GM21737 (cell line): Measurements from ENCODE around the gene MLANA.

Experiments used
- ATAC-seq: cut with Tn5 transposase; IDR thresholded peaks from one replicate; pipeline ENCODE4 v1.9.1; 2021; ENCODE audit warnings: mild to moderate bottlenecking, moderate library complexity; ENCODE audit not compliant: unreplicated experiment

The MLANA gene

DNA sequence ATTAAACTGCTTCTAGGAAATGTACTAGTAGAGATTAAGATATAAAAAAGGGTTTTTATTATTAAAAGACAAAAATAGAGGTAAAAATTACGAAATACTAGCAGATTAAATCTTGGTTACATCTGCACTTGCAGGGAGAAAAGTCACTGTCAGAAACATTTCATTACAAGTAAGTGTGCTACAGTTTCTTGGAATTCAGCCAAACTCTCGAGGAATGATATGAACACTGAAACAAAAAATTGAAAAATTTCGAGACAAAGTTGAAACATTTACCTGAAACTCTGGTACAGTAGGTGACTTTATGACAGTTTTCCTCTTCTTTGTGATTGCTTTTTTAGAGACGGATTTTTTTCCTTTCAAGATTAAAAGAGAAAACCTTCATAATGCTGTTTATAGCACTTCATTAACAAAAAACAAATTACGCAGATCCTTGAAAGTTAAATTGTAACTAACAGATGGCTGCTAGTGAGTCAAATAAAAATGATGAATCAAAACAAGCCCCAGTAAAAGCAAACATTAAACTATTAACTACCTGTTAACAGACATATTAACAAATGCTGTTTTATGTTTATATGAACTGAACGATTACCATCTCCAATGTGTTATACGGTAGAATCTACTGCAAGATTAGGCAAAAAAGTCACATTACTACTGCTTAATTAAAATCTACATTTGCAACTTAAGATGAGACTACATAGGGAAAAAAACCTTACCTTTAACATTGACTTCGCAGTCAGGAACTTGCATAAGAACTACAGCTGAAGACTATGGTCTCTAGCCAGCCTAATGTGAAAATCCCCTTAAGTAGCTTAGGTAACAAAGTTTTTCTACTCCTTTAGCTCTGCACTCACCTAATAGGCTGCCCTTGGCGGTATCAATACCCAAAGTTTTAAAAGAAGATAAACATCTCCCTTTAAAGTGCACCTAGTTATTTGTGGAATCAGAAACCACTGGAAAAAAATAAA is 63.3 kb downstream of the MLANA start:
- ATAC-seq, result no peak

DNA sequence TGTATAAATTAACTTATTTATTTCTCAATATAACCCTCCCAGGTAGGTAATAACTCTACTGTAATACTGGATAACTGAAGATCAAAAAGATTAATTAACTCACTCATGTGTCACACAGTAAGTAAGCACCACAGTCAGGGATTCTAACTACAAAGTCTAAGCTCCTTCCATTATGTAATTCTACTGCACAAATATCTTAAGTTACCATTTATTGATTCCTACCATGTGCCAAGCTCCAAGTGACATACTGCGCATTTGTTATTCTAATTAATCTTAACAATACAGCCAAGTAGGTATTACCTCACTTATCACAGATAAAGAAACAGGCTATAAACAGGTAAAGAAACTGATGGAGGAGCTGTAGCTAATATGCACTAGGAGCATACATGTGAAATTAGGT is 66.5 kb downstream of the MLANA start:
- no peak for ATAC-seq

- ATAC-seq, result no peak
Measured at GRCh38 chr9:5958273-5958672, 67.6 kb downstream of the MLANA start.
